HFF-Myc (cell line): Measurements from ENCODE around the gene STK40.

Experiments
- DNase-seq: peaks from one replicate; pipeline ENCODE4 v3.0.0-alpha.2; 2011; ENCODE audit warnings: low read depth; ENCODE audit errors: extremely low read depth
- H3K4me3 ChIP-seq: replicated peaks from 2 replicates; pipeline ENCODE4 v1.5.1; 2011; ENCODE audit warnings: low read depth, mild to moderate bottlenecking, control low read depth, low read length
- CTCF ChIP-seq: IDR thresholded peaks from 2 replicates; pipeline ENCODE4 v1.5.1; 2012; ENCODE audit warnings: mild to moderate bottlenecking, low read depth, low read length, control low read depth; ENCODE audit errors: missing control alignments

STK40 gene

GRCh38 chr1:36349839-36350238 is 35.9 kb downstream of the STK40 start:
- no peak overlapping the region for H3K4me3 ChIP-seq
- TF ChIP-seq CTCF, result no peak
- DNase-seq, result no peak

GRCh38 chr1:36349241-36349671 is 36.5 kb downstream of the STK40 start:
- DNase-seq, result no peak
- no peak for TF ChIP-seq CTCF
- H3K4me3 ChIP-seq, result no peak overlapping the region

GRCh38 chr1:36346741-36347370 is 38.9 kb downstream of the STK40 start:
- no peak for TF ChIP-seq CTCF
- no peak overlapping the region for H3K4me3 ChIP-seq
- DNase-seq, result no peak

- no peak overlapping the region for H3K4me3 ChIP-seq
- no peak for TF ChIP-seq CTCF
- no peak for DNase-seq
Observed at GRCh38 chr1:36345353-36345752, 40.4 kb downstream of the STK40 start.

- no peak for TF ChIP-seq CTCF
- no peak overlapping the region for H3K4me3 ChIP-seq
- DNase-seq, result no peak
Observed at GRCh38 chr1:36344395-36344680, 41.4 kb downstream of the STK40 start.

- no peak for TF ChIP-seq CTCF
- no peak overlapping the region for H3K4me3 ChIP-seq
- DNase-seq, result no peak
Observed at GRCh38 chr1:36343651-36344394, 41.9 kb downstream of the STK40 start.
